GM12801 (cell line): ENCODE results near the gene STXBP4.

Experiments used
- TF ChIP-seq, protein P1 (sequence below): IDR thresholded peaks from one replicate; pipeline ENCODE4 v1.5.1; 2011; ENCODE audit warnings: control low read depth; ENCODE audit not compliant: insufficient read length; ENCODE audit errors: extremely low read depth

Gene STXBP4

DNA sequence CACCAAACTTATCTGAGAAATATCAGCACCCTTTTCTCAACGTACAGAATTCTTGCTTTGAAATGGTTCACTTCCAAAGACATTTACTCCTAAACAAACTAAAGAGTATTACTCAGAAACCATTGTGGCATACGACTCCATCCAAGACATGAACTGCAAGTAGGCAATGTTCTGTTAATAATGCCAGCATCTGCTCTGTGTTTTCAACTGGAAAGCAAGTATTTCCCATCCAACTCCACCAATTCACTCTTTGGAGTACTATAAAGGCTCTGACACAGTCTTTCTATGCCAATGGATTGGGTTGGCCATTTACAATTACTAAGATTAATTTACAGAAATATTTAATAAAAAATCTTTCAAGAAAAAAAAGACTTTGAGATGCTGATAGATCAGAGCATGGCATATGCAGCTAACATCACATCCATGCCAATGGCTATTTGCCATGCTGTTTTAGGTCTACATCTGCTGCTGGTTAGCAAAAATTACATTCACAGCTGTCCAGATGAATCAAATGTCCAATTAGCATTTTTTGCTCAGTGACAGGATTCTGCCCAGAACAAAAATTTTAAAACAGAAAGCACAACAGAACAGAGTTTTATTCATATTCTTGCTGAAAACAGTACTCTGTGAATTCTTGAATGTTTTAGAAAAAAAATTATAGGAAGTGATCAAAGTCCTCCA is 230.3 kb downstream of the STXBP4 start:
- TF ChIP-seq, protein P1, sequence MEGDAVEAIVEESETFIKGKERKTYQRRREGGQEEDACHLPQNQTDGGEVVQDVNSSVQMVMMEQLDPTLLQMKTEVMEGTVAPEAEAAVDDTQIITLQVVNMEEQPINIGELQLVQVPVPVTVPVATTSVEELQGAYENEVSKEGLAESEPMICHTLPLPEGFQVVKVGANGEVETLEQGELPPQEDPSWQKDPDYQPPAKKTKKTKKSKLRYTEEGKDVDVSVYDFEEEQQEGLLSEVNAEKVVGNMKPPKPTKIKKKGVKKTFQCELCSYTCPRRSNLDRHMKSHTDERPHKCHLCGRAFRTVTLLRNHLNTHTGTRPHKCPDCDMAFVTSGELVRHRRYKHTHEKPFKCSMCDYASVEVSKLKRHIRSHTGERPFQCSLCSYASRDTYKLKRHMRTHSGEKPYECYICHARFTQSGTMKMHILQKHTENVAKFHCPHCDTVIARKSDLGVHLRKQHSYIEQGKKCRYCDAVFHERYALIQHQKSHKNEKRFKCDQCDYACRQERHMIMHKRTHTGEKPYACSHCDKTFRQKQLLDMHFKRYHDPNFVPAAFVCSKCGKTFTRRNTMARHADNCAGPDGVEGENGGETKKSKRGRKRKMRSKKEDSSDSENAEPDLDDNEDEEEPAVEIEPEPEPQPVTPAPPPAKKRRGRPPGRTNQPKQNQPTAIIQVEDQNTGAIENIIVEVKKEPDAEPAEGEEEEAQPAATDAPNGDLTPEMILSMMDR: no peak

DNA sequence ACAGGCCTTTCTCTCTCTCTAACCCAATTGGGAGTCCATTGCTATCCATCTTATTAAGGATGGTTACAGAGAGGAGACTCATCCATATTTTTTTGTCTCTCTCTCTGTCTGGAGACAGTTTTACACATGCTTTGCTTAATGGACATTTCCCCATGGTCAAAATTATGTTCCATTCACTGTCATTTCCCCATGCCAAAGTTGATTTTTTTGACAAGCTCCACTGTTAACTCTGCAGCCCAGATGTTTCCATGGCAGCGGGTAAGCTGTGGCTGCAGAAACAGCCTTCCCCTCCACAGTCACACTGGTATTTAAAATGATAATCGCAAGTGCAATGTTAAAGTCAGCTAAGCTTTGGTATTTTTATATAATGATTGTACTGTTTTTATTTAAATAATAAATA is 232.3 kb downstream of the STXBP4 start:
- TF ChIP-seq, protein P1: no peak

DNA sequence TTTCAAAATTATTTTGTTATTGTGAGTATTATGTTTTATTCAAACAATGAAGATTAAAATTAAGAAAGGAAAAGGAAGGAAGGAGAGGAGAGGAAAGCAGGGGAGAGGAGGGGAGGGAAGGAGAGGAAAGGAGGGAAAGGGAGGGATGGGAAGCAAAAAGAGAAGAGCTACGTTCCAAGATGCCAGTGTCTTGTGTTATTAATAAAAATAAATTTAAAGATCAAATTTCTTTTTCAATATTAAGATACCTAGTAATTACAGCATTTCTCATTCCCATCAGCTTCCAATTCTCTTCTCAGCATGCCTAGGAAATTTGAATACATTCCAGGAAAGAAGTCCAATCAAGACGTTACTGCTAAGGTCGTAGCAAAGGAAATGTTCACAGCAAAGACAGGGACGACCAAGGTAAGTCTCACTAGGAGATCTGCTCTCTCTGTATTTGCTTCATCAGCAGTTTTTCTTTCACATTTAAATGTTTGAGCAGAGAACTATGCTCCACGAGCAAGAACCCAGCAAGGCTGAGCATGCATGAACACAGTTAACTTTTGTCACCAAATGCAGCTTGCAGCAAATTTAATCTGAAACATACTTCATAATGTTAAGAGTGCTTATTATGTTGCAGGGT is 232.9 kb downstream of the STXBP4 start:
- TF ChIP-seq, protein P1: no peak

DNA sequence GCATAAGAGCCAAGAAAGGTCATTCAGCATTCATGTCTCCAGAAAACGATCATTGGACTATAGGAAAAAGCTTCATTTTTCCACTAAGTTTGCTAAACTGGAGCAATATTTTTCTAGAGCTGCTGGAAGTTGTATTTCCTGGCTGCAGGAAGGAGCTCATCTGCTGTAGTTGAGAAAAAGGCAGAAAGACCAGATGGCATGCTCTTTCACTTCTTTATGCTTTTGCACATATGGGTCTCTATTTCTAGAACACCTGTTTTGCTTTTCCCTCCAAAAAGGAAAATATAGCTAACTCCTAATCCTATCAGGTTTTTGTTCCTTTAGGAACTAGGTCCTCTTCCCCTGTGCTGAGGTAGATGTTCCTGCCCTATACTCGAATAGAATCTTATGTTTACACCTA is 234.3 kb downstream of the STXBP4 start:
- TF ChIP-seq, protein P1: no peak

DNA sequence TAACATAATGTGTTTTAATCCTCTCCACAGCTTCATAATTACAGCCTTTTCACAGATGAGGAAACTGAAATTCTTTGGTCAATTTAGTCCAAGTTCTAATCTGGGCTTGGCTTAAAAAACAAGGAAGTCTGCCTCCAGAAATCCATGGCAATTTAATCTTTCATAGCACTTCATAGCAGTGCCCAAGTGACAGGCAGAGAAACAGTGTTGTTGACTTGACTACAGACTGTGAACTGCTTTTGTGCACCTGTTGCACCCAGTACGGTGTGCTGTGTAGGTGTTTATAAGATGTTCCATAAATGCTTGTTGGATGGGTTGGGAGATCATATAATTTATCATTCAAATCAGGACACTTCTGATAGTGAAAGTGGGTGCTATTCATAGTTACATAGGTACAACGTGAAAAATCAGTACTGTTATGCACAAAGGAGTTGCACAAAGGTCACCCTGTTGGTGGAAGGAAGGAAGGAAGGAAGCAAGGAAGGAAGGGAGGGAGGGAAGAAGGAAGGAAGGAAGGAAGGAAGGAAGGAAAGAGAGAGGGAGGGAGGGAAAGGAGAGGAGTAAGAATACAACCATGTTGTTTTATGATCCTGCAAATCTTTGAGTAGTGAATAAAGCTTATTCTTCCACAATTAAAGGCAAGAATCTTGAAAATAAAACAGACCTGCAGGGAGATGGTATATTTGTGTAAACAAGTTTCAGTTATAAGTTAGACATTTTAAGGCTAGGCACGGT is 239.7 kb downstream of the STXBP4 start:
- TF ChIP-seq, protein P1: no peak

DNA sequence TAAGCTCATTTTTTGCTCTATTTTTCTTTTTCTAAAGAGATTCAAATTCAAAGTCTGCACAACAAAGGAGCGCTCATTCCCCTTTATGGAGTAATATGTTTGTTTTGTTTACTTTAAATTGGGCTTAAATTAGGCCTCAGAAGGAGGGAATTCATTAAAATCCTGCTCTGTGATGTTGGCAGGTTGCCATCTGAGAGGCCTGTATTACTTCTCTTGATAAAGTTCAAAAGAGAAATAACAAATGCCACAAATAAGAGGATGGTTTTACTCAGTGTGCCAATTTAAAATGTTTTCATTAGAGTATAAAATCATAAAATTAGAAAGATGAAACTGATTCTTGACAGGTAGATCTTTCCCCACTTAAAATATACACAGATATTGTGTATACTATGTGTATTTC is 241.7 kb downstream of the STXBP4 start:
- TF ChIP-seq, protein P1: no peak

DNA sequence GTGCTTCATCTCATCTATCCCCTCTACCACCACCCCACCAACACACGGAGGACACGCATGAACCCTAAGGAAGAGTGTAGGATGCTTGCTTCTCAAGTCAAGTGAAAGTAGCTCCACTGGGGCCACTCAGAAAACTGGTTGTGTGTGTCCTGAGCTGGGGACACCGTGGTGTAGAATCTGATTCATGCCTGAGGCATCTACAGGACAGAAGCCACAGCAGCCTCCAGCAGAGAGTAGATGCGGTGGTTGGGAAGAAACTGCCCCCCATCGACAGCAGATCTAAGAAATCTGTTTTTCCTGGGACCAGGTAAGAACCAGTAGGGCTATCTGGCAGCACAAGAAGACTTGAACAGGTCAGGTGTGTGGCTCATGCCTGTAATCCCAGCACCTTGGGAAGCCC is 244.3 kb downstream of the STXBP4 start:
- TF ChIP-seq, protein P1: no peak
